ENCODE results near the gene FAM204A.

The FAM204A gene

GRCh38 chr10:118330295-118331076 is 11.6 kb downstream of the FAM204A start:
- DNase-seq, result no peak

DNA sequence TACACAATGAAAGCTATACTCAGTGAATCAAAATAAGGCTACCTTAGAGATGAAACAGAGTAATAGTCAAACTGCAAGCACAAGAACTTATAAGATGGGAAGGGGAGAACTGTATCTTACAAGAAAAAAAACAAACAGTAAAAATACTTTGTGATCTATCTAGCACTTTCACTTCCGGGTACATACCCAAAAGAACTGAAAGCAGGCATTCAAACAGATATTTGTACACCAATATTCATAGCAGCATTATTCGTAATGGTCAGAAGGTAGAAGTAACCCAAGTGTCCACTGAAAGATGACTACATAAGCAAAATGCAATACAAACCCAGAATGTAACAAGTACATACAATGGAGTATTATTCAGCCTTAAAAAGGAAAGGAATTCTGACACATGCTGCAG is 18.0 kb downstream of the FAM204A start:
- no peak for DNase-seq

- DNase-seq, result no peak
These were observed 20.2 kb downstream of the FAM204A start for GRCh38 chr10:118321724-118322575.

GRCh38 chr10:118315629-118316028 is 26.5 kb downstream of the FAM204A start:
- DNase-seq, result no peak

- no peak for DNase-seq
These were observed 27.2 kb downstream of the FAM204A start for GRCh38 chr10:118314882-118315281.

DNA sequence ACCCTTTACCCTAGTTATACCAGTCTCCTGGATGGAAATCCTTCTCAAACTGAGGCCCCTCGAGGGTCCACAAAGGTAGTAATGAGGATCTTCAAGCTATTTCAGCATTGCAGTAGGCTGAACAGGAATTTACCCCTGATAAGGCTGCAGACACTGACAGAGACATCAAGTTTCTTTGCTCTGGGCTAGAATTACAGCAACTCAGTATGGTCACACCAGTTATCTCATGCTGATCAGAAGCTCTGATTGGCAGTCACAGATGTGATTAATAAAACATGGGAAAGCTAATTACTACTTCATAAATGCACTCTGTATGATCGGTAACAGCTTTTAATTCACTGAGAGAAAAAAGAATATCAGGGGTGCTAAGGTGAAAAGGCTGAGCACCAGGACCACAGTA is 30.6 kb downstream of the FAM204A start:
- DNase-seq, result no peak

GRCh38 chr10:118310822-118311221 is 31.3 kb downstream of the FAM204A start:
- no peak for DNase-seq

DNA sequence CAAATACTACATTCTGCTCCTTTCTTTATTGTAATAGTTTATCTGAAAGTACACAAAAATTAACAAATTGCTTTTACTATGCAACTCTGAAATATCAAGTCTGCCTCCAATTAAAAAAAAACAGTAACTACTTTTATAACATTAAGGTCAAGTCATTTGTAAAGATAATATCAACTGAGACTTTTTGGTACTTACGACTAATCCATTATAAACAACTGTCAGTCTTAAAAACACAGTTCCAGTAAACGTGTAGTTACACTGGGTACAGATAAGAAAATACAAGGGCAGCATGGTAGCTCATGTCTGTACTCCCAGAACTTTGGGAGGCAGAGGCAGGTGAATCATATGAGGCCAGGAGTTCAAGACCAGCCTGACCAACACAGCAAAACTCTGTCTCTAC is 32.2 kb downstream of the FAM204A start:
- DNase-seq, result no peak

- DNase-seq, result no peak
These were observed 33.5 kb downstream of the FAM204A start for GRCh38 chr10:118308664-118309063.

DNA sequence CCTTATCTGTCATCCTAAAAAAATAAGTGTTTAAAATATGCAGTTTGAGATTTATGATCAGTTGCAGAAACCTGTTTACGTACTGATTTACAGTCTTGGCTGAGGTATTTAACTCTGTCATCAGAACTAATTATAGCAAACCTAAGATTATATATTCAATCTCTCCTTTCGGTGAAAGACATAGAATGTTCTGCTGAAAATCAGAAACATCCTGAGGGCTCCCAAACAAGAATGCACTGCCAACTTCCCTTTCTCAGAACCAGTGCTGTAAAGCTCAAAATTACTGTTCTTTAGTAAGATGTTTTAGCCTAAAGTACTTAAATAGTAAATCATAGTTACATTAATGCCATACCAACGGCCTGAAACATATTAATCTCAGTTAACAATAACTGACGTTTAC is 34.3 kb downstream of the FAM204A start:
- DNase-seq, result no peak

GRCh38 chr10:118307220-118307619 is 34.9 kb downstream of the FAM204A start:
- no peak for DNase-seq

- no peak for DNase-seq
These were observed 36.4 kb downstream of the FAM204A start for GRCh38 chr10:118305730-118306129.

DNA sequence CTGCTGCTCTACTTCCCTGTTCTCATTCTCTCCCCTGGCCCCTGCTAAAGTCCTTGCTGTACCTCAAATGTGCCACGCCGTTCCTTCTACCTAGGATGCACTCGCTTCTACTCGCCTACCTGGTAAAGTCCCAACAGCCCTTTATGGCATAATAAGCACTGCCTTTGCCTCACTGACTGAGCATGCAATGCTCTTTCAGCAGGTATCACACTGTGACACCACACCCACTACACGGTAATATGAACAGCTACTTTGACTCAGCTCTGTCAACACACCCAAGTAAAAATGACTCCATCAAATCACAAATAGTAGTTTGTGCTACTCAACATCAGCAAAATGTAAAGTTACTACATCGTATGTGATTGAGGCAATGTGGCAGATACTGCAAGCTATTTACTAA is 37.6 kb downstream of the FAM204A start:
- no peak for DNase-seq

DNA sequence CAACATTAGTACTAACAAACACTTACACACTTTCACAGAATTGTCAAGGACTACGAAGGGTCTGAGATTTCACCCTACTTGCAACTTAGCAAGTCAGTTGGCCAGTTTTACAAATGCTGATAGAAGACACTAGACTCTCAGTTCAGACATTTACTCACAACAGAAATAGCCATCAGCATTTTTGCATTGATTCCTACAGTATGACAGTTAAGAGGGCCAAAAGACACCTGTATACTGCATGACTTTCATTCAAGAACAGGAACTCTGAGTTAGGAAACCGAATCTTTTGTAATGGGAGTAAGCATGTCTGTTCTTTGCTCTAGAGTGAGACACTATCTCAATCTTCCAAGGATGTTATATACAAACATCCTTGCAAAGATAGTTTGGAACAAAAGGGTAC is 40.9 kb downstream of the FAM204A start:
- no peak for DNase-seq

DNA sequence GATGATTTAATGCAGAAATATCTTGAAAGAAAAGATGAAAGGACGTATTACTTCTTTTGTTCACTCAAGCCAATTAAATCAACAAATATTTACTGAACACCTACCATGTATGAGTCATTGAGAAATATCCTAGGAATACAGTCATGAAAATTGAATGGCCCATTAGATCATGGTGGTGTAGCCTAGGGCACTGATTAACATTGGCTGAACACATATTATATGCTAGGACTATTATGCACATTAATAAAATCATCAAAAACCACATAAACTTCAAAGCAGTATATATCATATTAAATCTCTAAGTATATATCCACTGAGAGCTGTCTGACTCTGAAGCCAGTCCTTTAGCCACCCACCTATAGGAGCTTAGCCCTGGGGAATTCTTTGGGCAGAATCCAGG is 41.8 kb downstream of the FAM204A start:
- DNase-seq, result no peak

GRCh38 chr10:118298787-118299186 is 43.3 kb downstream of the FAM204A start:
- no peak for DNase-seq

- DNase-seq, result no peak
These were observed 51.0 kb downstream of the FAM204A start for GRCh38 chr10:118291122-118291521.

GRCh38 chr10:118290471-118290995 is 51.6 kb downstream of the FAM204A start:
- DNase-seq, result no peak

DNA sequence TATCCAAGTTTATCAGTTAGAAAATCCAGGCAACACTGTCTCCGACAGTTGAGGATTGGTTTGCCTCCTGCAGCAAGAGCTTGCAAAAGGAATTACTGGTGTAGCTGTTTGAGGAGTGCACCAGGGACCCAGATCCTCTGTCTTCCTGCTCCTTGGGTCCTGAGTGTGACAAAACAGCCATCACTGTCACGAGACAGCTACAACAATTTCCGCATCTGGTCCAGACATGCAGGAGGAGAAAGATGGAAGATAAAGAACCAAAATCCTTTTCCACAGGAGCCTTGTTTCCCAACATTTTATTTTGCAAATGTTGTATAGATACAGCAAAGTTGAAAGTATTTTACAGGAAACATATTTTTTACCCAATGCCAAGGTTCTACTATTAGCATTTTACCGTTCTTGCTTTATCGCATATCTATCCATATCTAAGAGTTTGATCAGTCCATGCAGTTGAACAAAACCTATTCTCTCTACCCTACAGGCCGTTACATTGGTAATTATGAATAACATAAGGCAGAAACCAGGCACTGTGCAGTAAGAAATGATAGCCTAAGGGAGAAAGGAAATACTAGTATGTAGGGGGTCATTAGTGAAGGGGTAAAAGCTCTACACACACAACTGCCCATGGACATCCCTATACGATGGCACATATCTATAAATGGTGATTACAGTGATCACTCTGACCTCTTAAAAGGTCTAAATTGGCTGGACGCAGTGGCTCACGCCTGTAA is 54.9 kb downstream of the FAM204A start:
- no peak for DNase-seq

- no peak for DNase-seq
These were observed 55.9 kb downstream of the FAM204A start for GRCh38 chr10:118286051-118286838.

DNA sequence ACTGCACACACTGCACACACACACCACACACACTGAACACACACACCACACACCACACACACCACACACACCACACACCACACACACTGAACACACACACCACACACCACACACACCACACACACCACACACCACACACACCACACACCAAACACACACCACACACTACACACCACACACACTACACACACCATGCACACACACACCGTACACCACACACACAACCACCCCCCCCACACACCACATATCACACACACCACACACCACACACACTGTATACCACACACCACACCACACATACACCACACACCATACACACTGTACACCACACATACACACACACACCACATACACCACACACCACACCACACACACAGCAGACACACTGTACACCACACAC is 59.5 kb downstream of the FAM204A start:
- DNase-seq, result no peak

DNA sequence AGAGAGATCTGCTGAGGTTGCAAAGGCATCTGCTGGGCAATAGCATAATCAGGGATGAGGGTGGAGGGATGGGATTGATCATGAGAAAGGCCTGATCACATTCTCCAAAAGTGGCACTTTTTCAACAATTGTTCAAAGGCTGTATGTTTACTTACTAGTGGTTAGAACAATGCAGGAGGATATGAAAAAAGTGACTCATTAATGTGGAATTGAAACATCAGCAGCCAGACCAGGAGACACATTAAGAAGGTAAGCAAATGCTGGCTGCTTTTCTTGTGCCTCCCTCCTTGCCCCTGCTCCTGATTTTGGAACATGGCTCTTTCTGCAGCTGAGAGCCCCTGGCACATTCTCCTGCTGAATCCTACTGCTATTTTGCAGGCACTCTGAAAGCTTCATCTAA is 63.5 kb downstream of the FAM204A start:
- no peak for DNase-seq
